ENCODE measurements around the gene MTTP. TPM values are rescaled to one million over a fixed set of nuclear protein-coding genes. Genes with fewer than 3 reads are reported as not detected.

Gene MTTP
- total RNA-seq, 1 experiment from 2014 or later: 0.20 TPM

DNA sequence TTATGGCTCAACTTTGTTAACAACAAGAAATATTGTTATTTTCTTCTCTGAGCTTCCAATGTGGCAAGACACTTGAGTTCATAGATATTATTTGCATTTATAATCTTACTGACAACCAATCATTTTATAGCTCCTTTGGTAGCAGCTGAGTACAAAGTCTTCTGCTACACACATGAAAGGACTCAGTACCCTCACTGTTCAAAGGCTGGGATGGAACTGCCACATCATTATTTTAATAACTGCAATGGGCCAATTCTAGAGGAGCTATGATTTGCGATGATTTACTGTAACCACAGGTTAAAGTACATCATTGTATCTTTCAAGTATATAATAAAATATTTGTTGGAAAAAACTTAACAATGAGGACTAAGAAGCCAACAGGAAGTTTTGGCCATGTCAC, 10.9 kb downstream of the MTTP start (continued):
- TF ChIP-seq, protein P1, sequence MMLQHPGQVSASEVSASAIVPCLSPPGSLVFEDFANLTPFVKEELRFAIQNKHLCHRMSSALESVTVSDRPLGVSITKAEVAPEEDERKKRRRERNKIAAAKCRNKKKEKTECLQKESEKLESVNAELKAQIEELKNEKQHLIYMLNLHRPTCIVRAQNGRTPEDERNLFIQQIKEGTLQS (IDR thresholded peaks at IDR 0.05): no peak
- no peak for TF ChIP-seq MAX (IDR thresholded peaks at IDR 0.05)
- TF ChIP-seq, protein P2, sequence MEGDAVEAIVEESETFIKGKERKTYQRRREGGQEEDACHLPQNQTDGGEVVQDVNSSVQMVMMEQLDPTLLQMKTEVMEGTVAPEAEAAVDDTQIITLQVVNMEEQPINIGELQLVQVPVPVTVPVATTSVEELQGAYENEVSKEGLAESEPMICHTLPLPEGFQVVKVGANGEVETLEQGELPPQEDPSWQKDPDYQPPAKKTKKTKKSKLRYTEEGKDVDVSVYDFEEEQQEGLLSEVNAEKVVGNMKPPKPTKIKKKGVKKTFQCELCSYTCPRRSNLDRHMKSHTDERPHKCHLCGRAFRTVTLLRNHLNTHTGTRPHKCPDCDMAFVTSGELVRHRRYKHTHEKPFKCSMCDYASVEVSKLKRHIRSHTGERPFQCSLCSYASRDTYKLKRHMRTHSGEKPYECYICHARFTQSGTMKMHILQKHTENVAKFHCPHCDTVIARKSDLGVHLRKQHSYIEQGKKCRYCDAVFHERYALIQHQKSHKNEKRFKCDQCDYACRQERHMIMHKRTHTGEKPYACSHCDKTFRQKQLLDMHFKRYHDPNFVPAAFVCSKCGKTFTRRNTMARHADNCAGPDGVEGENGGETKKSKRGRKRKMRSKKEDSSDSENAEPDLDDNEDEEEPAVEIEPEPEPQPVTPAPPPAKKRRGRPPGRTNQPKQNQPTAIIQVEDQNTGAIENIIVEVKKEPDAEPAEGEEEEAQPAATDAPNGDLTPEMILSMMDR (IDR thresholded peaks at IDR 0.05 in 2 of 3, conservative IDR thresholded peaks at IDR 0.05 in 1 of 3; ENCODE audit: borderline replicate concordance in 1 of 3, insufficient read depth in 1 of 3, low read depth in 2 of 3, low read length in 2 of 3): no peak

- intact Hi-C loops (cut with micrococcal nuclease): no loop called here
- BruUV-seq (replicated peaks): no TSS peak
- ChIA-PET RAD21 (ENCODE audit: low non-redundant PET in 1 of 2, low total read pairs in 2 of 2, uncharacterized antibody in 2 of 2, unreplicated experiment in 2 of 2) (no interaction called here), CTCF (no interaction called here), POLR2A (no interaction called here)
- no peaks in the 10 kb centered on the region for H3K36me3 ChIP-seq (ENCODE audit: control insufficient read depth in 1 of 2, insufficient read depth in 2 of 2, low read length in 2 of 2)
- DNase-seq (ENCODE audit: low read depth, low spot score): no peak
- H4K20me1 ChIP-seq (ENCODE audit: insufficient read depth): no peaks in the 10 kb centered on the region
- H3K9ac ChIP-seq (ENCODE audit: low read length): no peak overlapping the region
- H3K27me3 ChIP-seq (ENCODE audit: insufficient read depth, low read length): no peaks in the 10 kb centered on the region
- H3K79me2 ChIP-seq (ENCODE audit: insufficient read depth, low read length): no peaks in the 10 kb centered on the region
- no peak for ATAC-seq
- no peak overlapping the region for H3K4me3 ChIP-seq (replicated peaks in 1 of 2; ENCODE audit: low read depth in 1 of 2, low read length in 2 of 2)
- H3K4me1 ChIP-seq (ENCODE audit: control insufficient read depth in 1 of 2, insufficient read depth in 2 of 2, low read length in 2 of 2): no peaks in the 10 kb centered on the region
- TF ChIP-seq, protein P1 (IDR thresholded peaks at IDR 0.05): no peak
- TF ChIP-seq SP1 (IDR thresholded peaks at IDR 0.05; ENCODE audit: low read depth) (no peak), ZFX (IDR thresholded peaks at IDR 0.05) (no peak), SRF (IDR thresholded peaks at IDR 0.05; ENCODE audit: low read depth) (no peak), REST (IDR thresholded peaks at IDR 0.05; ENCODE audit: low read depth) (no peak), POLR2A (IDR thresholded peaks at IDR 0.05; ENCODE audit: borderline replicate concordance, extremely low read depth, insufficient read depth, insufficient read length) (no peak), EGR1 (IDR thresholded peaks at IDR 0.05; ENCODE audit: low read depth) (no peak), ELF1 (IDR thresholded peaks at IDR 0.05; ENCODE audit: borderline replicate concordance, low read depth) (no peak), POLR2AphosphoS5 (IDR thresholded peaks at IDR 0.05; ENCODE audit: low read depth, low read length) (no peak), YY1 (IDR thresholded peaks at IDR 0.05; ENCODE audit: extremely low read depth, insufficient replicate concordance, low read depth, low read length) (no peak)
- TF ChIP-seq, protein P3, sequence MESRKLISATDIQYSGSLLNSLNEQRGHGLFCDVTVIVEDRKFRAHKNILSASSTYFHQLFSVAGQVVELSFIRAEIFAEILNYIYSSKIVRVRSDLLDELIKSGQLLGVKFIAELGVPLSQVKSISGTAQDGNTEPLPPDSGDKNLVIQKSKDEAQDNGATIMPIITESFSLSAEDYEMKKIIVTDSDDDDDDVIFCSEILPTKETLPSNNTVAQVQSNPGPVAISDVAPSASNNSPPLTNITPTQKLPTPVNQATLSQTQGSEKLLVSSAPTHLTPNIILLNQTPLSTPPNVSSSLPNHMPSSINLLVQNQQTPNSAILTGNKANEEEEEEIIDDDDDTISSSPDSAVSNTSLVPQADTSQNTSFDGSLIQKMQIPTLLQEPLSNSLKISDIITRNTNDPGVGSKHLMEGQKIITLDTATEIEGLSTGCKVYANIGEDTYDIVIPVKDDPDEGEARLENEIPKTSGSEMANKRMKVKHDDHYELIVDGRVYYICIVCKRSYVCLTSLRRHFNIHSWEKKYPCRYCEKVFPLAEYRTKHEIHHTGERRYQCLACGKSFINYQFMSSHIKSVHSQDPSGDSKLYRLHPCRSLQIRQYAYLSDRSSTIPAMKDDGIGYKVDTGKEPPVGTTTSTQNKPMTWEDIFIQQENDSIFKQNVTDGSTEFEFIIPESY (IDR thresholded peaks at IDR 0.05; ENCODE audit: extremely low read depth, insufficient replicate concordance, low read length): no peak
- H3K27ac ChIP-seq (ENCODE audit: low read depth, low read length): no peak overlapping the region
- H3K4me2 ChIP-seq (ENCODE audit: low read length): no peak overlapping the region
- H3K9me2 ChIP-seq (ENCODE audit: insufficient read depth): no peaks in the 10 kb centered on the region
- H2AFZ ChIP-seq (ENCODE audit: low read depth, low read length, poor library complexity, severe bottlenecking): no peak overlapping the region
- no peaks in the 10 kb centered on the region for H3K9me3 ChIP-seq (ENCODE audit: control insufficient read depth in 1 of 2, insufficient read depth in 1 of 2, low read depth in 1 of 2, low read length in 2 of 2)
Measured at GRCh38 chr4:99586322-99586721, 11.7 kb downstream of the MTTP start.

Data from HCT116 (cell line).